LNCaP clone FGC (cell line): ENCODE data around the gene DCUN1D2.
"Not testable (repeated sequence)": the region's sequence is repeated elsewhere in the genome, so short reads cannot be mapped to it uniquely, and the experiment has no call there.

Experiments
- DNase-seq: peaks from one replicate; pipeline ENCODE4 v3.0.0-alpha.2; 2011; ENCODE audit warnings: low read depth
- H3K4me3 ChIP-seq: 2 replicates; pipeline ENCODE4 v1.5.1; 2011; ENCODE audit warnings: mild to moderate bottlenecking, low read depth, low read length, control low read depth
- CTCF ChIP-seq: IDR thresholded peaks from 2 replicates; pipeline ENCODE4 v1.5.1; 2012; ENCODE audit warnings: mild to moderate bottlenecking; ENCODE audit not compliant: control insufficient read depth, insufficient read depth; ENCODE audit errors: extremely low read depth

Gene DCUN1D2

GRCh38 chr13:113450861-113451620 is 39.5 kb downstream of the DCUN1D2 start:
- H3K4me3 ChIP-seq, DNase-seq: not testable (repeated sequence)
- peak; percentile 48 for TF ChIP-seq CTCF

DNA sequence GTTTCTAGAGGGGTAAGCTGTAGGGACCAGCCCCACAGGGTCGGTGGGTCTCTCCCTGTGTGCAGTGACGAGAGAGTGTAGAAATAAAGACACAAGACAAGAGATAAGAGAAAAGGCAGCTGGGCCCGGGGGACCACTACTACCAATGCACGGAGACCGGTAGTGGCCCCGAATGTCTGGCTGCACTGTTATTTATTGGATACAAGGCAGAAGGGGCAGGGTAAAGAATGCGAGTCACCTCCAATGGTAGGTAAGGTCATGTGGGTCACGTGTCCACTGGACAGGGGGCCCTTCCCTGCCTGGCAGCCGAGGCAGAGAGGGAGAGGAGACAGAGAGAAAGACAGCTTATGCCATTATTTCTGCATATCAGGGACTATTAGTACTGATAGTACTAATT is 40.2 kb downstream of the DCUN1D2 start:
- not testable (repeated sequence) for DNase-seq
- peak overlapping the region; percentile 62 for H3K4me3 ChIP-seq

GRCh38 chr13:113449693-113450347 is 40.7 kb downstream of the DCUN1D2 start:
- DNase-seq: no peak
- H3K4me3 ChIP-seq: peak overlapping the region; percentile 62
- no peak for TF ChIP-seq CTCF

GRCh38 chr13:113448885-113449692 is 41.4 kb downstream of the DCUN1D2 start:
- DNase-seq: peak; percentile 93
- H3K4me3 ChIP-seq: peak overlapping the region; percentile 62
- TF ChIP-seq CTCF: no peak

DNA sequence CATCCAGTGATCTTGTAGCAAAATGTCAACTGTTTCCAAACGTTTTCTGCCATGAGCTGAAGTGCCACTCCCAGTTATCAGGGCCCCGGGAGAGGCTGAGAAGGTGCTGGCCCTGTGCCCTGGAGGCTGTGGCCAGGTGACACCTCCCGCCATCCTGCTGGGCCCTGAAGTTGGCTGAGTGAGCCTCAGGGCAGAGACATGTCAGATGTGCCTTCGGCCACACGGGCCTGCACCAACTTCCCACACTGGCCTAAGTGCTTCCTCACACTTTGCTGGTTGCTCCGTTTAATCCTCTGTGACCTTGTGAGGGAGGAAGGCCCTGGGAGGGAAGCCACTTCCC is 42.0 kb downstream of the DCUN1D2 start:
- DNase-seq: peak; percentile 37
- TF ChIP-seq CTCF: no peak
- H3K4me3 ChIP-seq: peak overlapping the region; percentile 62

- no peak for TF ChIP-seq CTCF
- DNase-seq: no peak
- no peak overlapping the region; the same call in 1 of the 2 replicates for H3K4me3 ChIP-seq
Observed at GRCh38 chr13:113447596-113447995, 42.9 kb downstream of the DCUN1D2 start.

GRCh38 chr13:113446488-113446854 is 44.0 kb downstream of the DCUN1D2 start:
- no peak overlapping the region for H3K4me3 ChIP-seq
- DNase-seq: no peak
- no peak for TF ChIP-seq CTCF
